Lung microvascular endothelial cell (primary cell): ENCODE measurements around the gene CDC14C. TPM values are rescaled to one million over a fixed set of nuclear protein-coding genes. Genes with fewer than 3 reads are reported as not detected.

Experiments used
- DNase-seq, 2 donors: peaks; one replicate each; pipeline versions ENCODE4 v3.0.0 to v3.0.0-alpha.2; 2010; ENCODE audit warnings: low read depth in 2 of 2
- total RNA-seq: library from RNA; depleted of rRNA; stranded (reverse); fragments of >200 nt; gene quantifications from 2 replicates; pipeline ENCODE4 v1.2.1, GENCODE V29; 2014

Gene CDC14C
- total RNA-seq, 1 donor from 2014 or later = not detected

DNA sequence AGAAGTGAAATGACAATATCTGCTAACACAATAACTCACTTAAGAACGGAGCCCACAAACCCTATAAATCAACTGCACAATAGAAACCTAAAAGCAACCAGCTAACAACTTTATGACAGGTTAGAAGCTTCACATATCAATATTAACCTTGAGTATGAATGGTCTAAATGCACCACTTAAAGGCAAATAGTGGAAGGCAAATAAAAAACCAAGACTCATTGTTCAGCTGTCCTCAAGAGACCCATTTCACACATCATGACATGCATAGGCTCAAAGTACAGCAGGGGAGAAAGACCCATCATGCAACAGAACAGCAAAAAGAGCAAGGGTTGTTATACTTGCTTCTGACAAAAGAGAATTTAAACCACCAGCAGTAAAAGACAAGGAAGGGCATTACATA, 46.8 kb downstream of the CDC14C start:
- DNase-seq = no peak

DNA sequence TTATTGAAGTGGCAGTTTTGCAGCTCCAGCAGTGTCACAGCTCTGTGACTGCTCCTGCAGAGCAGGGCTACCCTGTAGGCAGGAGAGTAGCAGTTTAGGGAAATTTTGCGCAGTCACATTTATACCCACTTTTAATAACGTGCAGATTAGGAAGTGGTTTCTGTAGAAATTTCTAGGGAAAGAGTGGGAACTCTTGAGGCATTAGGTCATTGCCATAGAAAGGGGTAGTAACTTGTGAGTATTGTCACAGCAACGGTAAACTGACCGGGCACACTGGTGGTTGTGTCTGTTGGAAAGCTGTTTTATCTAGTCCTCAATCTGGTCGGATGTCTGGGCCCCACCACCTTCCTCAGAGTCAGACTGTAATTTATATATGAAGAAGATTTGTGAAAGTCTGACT, 51.9 kb downstream of the CDC14C start:
- no peak for DNase-seq

DNA sequence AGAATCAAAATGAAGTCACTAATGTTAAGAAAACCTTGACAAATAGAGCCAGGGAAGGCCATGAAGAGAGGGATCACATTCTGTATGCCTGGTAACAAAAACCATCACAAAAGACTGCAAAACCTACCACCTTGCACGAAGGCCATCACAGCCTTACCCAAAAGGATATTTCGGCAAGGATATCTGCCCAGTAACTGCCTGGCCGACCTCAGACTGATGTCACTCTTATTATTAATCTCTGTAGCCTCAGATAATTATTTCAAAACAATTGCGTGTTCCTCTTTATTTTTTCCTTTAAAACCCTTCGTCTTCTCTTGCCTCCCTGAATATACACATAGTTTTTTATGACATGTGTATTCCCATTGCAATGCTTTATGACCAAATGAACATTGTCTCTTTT, 52.5 kb downstream of the CDC14C start:
- no peak for DNase-seq
